ENCODE results near the gene SEMA3B.
A peak's percentile ranks its signal among the peaks of the same experiment; 100 is the strongest.

SEMA3B gene

GRCh38 chr3:50319181-50319893 is 50.4 kb downstream of the SEMA3B start:
- DNase-seq, result no peak

- DNase-seq, result no peak
Observed at GRCh38 chr3:50319894-50320625, 51.1 kb downstream of the SEMA3B start.

DNA sequence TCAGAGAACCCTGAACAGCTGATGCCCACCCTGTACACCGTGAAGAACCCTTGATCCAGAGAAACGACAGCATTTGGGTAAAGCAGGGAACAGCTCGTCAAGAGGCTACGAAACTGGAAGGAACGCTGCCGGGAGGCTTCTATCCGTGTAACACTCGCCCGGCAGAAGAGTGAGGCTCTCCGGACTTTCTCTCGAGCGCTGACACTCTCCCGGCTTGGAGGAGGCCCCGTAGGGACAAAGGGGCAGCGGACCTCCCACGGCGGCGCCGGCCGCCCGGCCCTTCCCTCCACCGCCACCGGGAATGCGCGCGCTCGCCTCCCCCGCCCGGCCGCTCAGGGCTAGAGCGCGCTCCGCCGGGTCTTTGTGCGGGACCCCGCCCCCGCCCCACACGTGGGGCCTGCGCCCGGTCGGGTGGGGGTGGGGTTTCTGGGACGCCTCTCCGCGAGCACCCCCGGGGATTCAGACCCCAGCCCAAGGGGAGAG is 51.9 kb downstream of the SEMA3B start:
- peak; percentile 29 for DNase-seq

GRCh38 chr3:50321336-50322114 is 52.6 kb downstream of the SEMA3B start:
- DNase-seq, result peak; percentile 78

DNA sequence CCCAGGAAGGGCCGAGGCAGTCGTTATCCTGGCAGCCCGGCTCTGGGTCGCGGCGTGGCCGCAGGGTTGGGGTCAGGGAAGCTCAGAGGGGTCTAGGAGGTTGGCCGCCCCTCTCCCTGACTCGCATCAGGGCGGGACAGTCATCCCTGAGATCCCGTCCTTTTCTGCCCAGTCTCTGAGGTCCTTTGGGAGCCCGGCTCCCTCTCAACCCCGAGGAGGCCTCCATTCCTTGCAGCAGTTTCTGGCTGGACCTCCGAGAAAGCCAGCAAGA is 53.1 kb downstream of the SEMA3B start:
- no peak for DNase-seq

GRCh38 chr3:50322386-50323091 is 53.6 kb downstream of the SEMA3B start, which contains the start of gene HYAL2:
Gene HYAL2, minus strand, starts transcription at chr3:50322745. Its CDS starts 2,256 bp downstream, at chr3:50320489.
- no peak for DNase-seq

GRCh38 chr3:50323092-50323600 is 54.2 kb downstream of the SEMA3B start:
- DNase-seq, result no peak

GRCh38 chr3:50323614-50324199 is 54.8 kb downstream of the SEMA3B start:
- no peak for DNase-seq

GRCh38 chr3:50324351-50325112 is 55.6 kb downstream of the SEMA3B start:
- DNase-seq, result peak; percentile 46

GRCh38 chr3:50325113-50325480 is 56.1 kb downstream of the SEMA3B start:
- DNase-seq, result no peak

GRCh38 chr3:50325497-50326181 is 56.7 kb downstream of the SEMA3B start:
- DNase-seq, result no peak

DNA sequence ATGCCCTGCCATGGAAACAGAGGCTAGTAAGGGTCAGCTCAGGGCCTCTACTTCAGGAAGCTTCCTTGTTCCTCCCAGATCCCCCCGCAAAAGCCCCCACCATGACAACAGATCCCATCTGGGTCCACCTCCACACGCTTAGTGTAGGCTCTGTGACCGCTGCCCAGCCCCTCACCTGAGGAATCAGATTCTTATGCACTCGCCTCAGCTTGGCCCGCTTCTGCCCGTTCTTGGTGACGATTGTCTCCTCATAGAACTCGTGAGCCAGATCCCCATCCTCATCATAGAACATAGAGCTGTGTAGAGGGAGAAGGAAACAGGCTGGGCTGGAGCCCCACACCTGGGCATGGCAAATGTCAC is 57.2 kb downstream of the SEMA3B start:
- no peak for DNase-seq

GRCh38 chr3:50327129-50327528 is 58.2 kb downstream of the SEMA3B start:
- no peak for DNase-seq

All from MV-4-11 (cell line).